ENCODE results near the gene D2HGDH.
A peak's percentile ranks its signal among the peaks of the same experiment; 100 is the strongest.

The D2HGDH gene

GRCh38 chr2:241734467-241735208, at the start of gene D2HGDH:
D2HGDH (plus strand) TSS chr2:241734630; CDS start chr2:241735225, 595 bp downstream.
- Histone ChIP-seq H3K36me3 (ENCODE audit: insufficient read depth, low read length) (no peaks in the 10 kb centered on the region), H3K9ac (ENCODE audit: insufficient read length) (peak within 1 kb of the TSS; percentile 90), H3K27ac (peak within 1 kb of the TSS; percentile 81), H3K4me3 (peak within 1 kb of the TSS; percentile 96), H3K9me3 (ENCODE audit: low read depth, low read length) (no peaks in the 10 kb centered on the region)
- DNase-seq (ENCODE audit: low read depth, low spot score): no peak
- TF ChIP-seq POLR2AphosphoS5 (IDR thresholded peaks at IDR 0.05; ENCODE audit: borderline replicate concordance, low read depth, low read length): peak; percentile 28; the same call in 1 of the 2 replicates
- no peak for TF ChIP-seq FOXP2 (optimal IDR thresholded peaks at IDR 0.05; ENCODE audit: control extremely low read depth, extremely low read length, insufficient read depth)
- no peak for TF ChIP-seq EZH2 (IDR thresholded peaks at IDR 0.05)

GRCh38 chr2:241686324-241686649, 48.1 kb upstream of the D2HGDH start:
- peak overlapping the region; percentile 98 for H3K4me3 ChIP-seq
- H3K9me3 ChIP-seq (ENCODE audit: low read depth, low read length): no peaks in the 10 kb centered on the region; the same call in 1 of the 2 replicates
- peak overlapping the region; percentile 78 for H3K27ac ChIP-seq
- peaks cover 50% of the 10 kb centered on the region for H3K36me3 ChIP-seq (ENCODE audit: insufficient read depth, low read length)
- TF ChIP-seq FOXP2 (optimal IDR thresholded peaks at IDR 0.05; ENCODE audit: control extremely low read depth, extremely low read length, insufficient read depth): no peak
- no peak for TF ChIP-seq EZH2 (IDR thresholded peaks at IDR 0.05)
- TF ChIP-seq POLR2AphosphoS5 (IDR thresholded peaks at IDR 0.05; ENCODE audit: borderline replicate concordance, low read depth, low read length): no peak
- peak overlapping the region; percentile 89 for H3K9ac ChIP-seq (ENCODE audit: insufficient read length)
- no peak for DNase-seq (ENCODE audit: low read depth, low spot score)

- no peak for TF ChIP-seq FOXP2 (optimal IDR thresholded peaks at IDR 0.05; ENCODE audit: control extremely low read depth, extremely low read length, insufficient read depth)
- peak; percentile 83 for TF ChIP-seq POLR2AphosphoS5 (IDR thresholded peaks at IDR 0.05; ENCODE audit: borderline replicate concordance, low read depth, low read length)
- peak; percentile 48 for DNase-seq (ENCODE audit: low read depth, low spot score)
- peak within 1 kb of the TSS; percentile 97 for H3K9ac ChIP-seq (ENCODE audit: insufficient read length)
- H3K9me3 ChIP-seq (ENCODE audit: low read depth, low read length): no peaks in the 10 kb centered on the region; the same call in 1 of the 2 replicates
- H3K4me3 ChIP-seq: peak within 1 kb of the TSS; percentile 98
- peak within 1 kb of the TSS; percentile 83 for H3K27ac ChIP-seq
- H3K36me3 ChIP-seq (ENCODE audit: insufficient read depth, low read length): peaks cover 44% of the 10 kb centered on the region
Measured at GRCh38 chr2:241686650-241687425, 47.6 kb upstream of the D2HGDH start, which contains the start of gene DTYMK. DTYMK (minus strand) TSS chr2:241686815; CDS start chr2:241686783, 32 bp downstream.

- Histone ChIP-seq H3K9ac (ENCODE audit: insufficient read length) (no peak overlapping the region), H3K36me3 (ENCODE audit: insufficient read depth, low read length) (peaks cover 19% of the 10 kb centered on the region), H3K4me3 (no peak overlapping the region), H3K27ac (no peak overlapping the region), H3K9me3 (ENCODE audit: low read depth, low read length) (no peaks in the 10 kb centered on the region; the same call in 1 of the 2 replicates)
- TF ChIP-seq EZH2 (IDR thresholded peaks at IDR 0.05): no peak
- no peak for TF ChIP-seq FOXP2 (optimal IDR thresholded peaks at IDR 0.05; ENCODE audit: control extremely low read depth, extremely low read length, insufficient read depth)
- TF ChIP-seq POLR2AphosphoS5 (IDR thresholded peaks at IDR 0.05; ENCODE audit: borderline replicate concordance, low read depth, low read length): no peak
- DNase-seq (ENCODE audit: low read depth, low spot score): no peak
Measured at GRCh38 chr2:241689306-241689705, 45.1 kb upstream of the D2HGDH start.

GRCh38 chr2:241690202-241690717, 44.2 kb upstream of the D2HGDH start:
- Histone ChIP-seq H3K4me3 (no peak overlapping the region), H3K9me3 (ENCODE audit: low read depth, low read length) (no peaks in the 10 kb centered on the region), H3K27ac (no peak overlapping the region), H3K36me3 (ENCODE audit: insufficient read depth, low read length) (peaks cover 12% of the 10 kb centered on the region; the same call in 1 of the 2 replicates), H3K9ac (ENCODE audit: insufficient read length) (no peak overlapping the region)
- DNase-seq (ENCODE audit: low read depth, low spot score): no peak
- no peak for TF ChIP-seq EZH2 (IDR thresholded peaks at IDR 0.05)
- TF ChIP-seq POLR2AphosphoS5 (IDR thresholded peaks at IDR 0.05; ENCODE audit: borderline replicate concordance, low read depth, low read length): 0 out of 2 replicates have a peak, but pooled peaks have one; percentile 28
- no peak for TF ChIP-seq FOXP2 (optimal IDR thresholded peaks at IDR 0.05; ENCODE audit: control extremely low read depth, extremely low read length, insufficient read depth)

- Histone ChIP-seq H3K36me3 (ENCODE audit: insufficient read depth, low read length) (peaks cover 8% of the 10 kb centered on the region; the same call in 1 of the 2 replicates), H3K9me3 (ENCODE audit: low read depth, low read length) (no peaks in the 10 kb centered on the region), H3K27ac (no peak overlapping the region), H3K4me3 (no peak overlapping the region), H3K9ac (ENCODE audit: insufficient read length) (no peak overlapping the region)
- no peak for DNase-seq (ENCODE audit: low read depth, low spot score)
- TF ChIP-seq EZH2 (IDR thresholded peaks at IDR 0.05) (no peak), FOXP2 (optimal IDR thresholded peaks at IDR 0.05; ENCODE audit: control extremely low read depth, extremely low read length, insufficient read depth) (no peak), POLR2AphosphoS5 (IDR thresholded peaks at IDR 0.05; ENCODE audit: borderline replicate concordance, low read depth, low read length) (no peak)
Measured at GRCh38 chr2:241692448-241692847, 42.0 kb upstream of the D2HGDH start.

GRCh38 chr2:241695651-241696050, 38.8 kb upstream of the D2HGDH start:
- peak overlapping the region; percentile 57; the same call in 1 of the 2 replicates for H3K27ac ChIP-seq
- H3K36me3 ChIP-seq (ENCODE audit: insufficient read depth, low read length): no peaks in the 10 kb centered on the region; the same call in 1 of the 2 replicates
- no peaks in the 10 kb centered on the region for H3K9me3 ChIP-seq (ENCODE audit: low read depth, low read length)
- TF ChIP-seq FOXP2 (optimal IDR thresholded peaks at IDR 0.05; ENCODE audit: control extremely low read depth, extremely low read length, insufficient read depth) (no peak), EZH2 (IDR thresholded peaks at IDR 0.05) (no peak), POLR2AphosphoS5 (IDR thresholded peaks at IDR 0.05; ENCODE audit: borderline replicate concordance, low read depth, low read length) (no peak)
- DNase-seq (ENCODE audit: low read depth, low spot score): no peak
- H3K9ac ChIP-seq (ENCODE audit: insufficient read length): no peak overlapping the region
- H3K4me3 ChIP-seq: no peak overlapping the region

GRCh38 chr2:241701149-241701398, 33.4 kb upstream of the D2HGDH start:
- H3K36me3 ChIP-seq (ENCODE audit: insufficient read depth, low read length): peaks cover 16% of the 10 kb centered on the region
- no peak for DNase-seq (ENCODE audit: low read depth, low spot score)
- H3K27ac ChIP-seq: peak overlapping the region; percentile 87; the same call in 1 of the 2 replicates
- no peak for TF ChIP-seq EZH2 (IDR thresholded peaks at IDR 0.05)
- no peak for TF ChIP-seq FOXP2 (optimal IDR thresholded peaks at IDR 0.05; ENCODE audit: control extremely low read depth, extremely low read length, insufficient read depth)
- no peak for TF ChIP-seq POLR2AphosphoS5 (IDR thresholded peaks at IDR 0.05; ENCODE audit: borderline replicate concordance, low read depth, low read length)
- peak overlapping the region; percentile 95 for H3K9ac ChIP-seq (ENCODE audit: insufficient read length)
- H3K9me3 ChIP-seq (ENCODE audit: low read depth, low read length): no peaks in the 10 kb centered on the region
- H3K4me3 ChIP-seq: peak overlapping the region; percentile 94
